Fibroblast of upper back skin (primary cell): Measurements from ENCODE around the gene COL4A2.

Experiments
- DNase-seq: peaks from one replicate; pipeline ENCODE4 v3.0.0-alpha.2; 2013

COL4A2 gene

DNA sequence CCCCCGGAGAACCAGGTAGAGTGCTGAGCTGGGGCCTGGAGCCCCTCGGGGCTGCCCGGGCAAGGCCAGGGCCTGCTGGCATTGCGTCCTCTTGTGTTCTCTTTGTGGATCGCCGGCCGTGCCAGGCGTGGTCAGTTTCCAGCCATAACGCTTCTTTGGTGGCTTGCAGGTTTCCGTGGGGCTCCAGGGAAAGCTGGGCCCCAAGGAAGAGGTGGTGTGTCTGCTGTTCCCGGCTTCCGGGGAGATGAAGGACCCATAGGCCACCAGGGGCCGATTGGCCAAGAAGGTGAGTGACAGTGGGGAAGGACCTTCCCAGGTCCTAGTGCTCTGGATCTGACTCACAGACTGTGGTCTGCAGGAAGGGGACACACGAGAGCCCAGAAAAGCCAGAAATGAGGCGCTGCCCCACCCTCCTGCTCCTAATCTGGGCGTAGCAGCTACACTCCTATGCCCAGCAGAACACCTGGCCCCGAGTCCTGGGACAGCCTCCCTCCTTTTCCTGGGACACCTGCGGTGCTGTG lies 197.0 kb downstream of the COL4A2 start:
- DNase-seq, result no peak

DNA sequence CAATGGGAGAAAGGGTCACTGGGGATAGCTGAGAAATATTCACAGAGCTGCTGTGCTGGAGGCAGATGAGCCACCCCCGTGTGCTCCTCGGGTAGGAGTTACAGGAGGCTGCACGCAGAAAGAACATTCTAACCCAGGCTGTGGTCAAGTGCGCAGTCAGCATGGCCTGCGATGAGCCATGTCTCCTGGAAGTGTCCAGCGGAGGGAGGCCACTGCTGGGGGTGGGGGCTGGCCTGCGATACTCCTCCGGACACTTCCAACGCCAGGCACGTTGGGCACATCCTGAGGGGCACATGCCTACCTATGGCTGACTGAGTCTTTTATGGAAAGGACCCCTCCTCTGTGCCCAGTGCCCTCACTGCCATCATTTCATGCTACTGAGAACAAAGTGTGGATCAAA lies 198.5 kb downstream of the COL4A2 start:
- DNase-seq, result no peak

DNA sequence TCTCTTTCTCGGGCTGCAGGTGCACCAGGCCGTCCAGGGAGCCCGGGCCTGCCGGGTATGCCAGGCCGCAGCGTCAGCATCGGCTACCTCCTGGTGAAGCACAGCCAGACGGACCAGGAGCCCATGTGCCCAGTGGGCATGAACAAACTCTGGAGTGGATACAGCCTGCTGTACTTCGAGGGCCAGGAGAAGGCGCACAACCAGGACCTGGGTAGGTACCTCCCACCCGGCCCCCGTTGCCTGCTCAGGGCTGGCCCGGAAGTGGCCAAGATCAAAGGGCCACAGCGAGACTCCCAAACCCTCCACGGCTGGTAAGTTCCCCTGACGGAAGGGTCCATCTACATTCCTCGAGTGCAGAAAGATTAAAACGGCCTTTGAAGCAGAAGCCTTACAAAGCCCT lies 199.3 kb downstream of the COL4A2 start:
- DNase-seq, result no peak

DNA sequence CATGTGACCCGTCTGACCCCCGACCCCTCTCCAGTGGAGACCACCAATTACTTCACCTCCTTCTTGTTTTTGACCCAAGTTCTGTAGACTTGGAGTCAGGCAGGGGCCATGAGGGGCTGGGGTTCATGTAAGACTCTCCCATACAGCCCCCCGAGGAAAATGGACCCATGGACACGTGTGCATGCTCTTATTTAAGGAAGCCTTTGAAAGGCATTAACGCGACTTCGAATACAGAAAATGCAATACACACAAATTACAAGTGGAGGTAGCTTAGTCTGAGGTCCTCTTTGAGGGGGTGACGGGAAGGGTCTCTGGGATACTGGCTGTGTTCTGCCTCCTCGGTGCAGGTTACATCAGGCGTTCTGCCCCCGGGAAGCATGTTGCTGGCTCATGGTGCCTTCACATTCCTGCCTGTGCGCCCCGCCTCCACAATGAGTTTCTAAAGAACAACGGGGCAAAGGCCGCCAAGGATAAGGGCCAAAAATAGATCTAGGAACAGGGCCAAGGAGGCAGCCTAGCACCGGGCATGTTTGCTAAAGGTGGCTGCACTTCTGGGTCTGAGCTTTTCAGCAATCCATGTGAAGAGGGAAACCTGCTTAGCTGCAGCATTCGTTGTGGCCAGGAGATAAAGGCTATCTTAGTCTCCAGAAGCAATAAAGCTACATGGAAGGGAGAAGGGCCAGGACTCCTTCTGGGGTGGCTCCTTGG lies 199.9 kb downstream of the COL4A2 start:
- no peak for DNase-seq

DNA sequence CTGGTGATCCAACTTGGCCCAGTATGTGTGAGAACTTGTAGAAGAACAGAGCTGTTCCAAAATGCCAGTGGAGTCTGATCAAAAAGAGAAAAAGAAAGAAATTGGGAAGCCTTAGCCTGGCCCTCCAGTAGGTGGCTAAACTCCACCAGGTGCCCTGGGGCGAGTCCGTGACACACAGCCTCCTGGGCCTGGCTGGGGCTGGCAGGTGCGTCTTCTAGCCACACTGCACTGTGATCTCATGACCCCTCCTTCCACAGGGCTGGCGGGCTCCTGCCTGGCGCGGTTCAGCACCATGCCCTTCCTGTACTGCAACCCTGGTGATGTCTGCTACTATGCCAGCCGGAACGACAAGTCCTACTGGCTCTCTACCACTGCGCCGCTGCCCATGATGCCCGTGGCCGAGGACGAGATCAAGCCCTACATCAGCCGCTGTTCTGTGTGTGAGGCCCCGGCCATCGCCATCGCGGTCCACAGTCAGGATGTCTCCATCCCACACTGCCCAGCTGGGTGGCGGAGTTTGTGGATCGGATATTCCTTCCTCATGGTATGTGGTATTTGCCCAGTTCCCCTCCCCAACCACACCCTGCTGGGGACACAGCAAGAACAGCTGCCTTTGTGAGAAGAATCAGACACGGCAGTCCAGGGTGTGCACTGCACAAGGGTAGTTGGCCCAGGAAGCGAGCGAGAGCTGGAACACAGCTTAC lies 200.7 kb downstream of the COL4A2 start:
- DNase-seq, result no peak

DNA sequence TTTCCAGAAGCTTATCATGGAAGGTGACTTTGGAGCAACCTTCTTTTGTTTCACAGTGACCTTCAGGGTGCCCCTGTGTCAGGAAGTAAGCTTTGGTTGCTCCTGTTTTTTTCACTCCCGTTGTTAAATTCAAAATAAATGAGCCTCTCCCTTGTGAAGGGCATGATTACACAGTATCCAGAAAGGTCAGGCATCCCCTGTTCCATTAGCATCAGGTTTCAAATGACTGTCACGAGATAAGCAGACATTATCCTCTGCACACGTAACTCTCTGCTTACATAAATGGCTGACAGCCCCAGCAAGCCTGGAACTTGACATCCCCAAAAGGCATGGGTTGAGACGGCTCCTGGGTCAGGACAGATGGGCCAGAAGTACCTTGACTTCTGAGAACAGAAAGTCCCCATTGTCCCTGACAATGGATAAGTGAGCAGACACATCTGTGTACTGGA lies 202.4 kb downstream of the COL4A2 start:
- no peak for DNase-seq

DNA sequence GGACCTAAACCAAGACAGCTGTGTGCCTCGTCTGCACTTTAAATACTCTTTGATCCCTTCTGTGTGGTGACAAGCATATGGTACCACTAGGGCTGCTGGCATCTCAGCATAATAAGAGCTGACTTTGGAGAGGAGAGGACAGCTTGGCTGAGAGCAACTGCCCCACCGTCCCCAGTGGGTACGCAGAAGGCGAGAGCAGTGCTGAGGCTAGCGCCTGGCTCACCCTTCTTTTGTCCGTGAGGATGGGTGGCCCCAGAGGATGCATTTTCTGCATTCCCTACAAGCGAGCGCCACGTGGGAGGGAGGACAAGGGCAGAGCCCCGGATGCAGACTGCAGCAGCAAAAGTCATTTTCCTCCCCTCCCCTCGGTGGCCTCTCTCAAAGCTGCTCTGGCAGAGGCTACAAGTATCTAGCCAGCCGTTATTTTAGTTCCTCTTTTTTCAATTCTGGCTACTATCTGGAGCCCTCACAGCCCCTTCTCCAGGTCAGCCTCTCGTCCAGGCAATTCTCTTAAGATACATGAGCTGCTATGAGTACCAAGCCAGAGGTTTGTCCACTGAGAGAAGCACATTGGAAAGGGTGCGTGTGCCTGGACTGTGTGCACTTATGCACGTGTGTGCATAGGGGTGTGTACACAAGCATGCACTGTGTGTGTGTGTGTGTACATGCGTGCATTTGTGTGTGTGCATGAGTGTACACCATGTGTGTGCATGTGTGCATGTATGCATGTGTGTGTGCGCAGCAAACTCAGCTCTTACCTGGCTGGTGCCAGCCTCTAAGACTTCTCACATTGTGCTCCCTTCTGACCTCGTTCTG lies 203.1 kb downstream of the COL4A2 start:
- peak; percentile 24 for DNase-seq

DNA sequence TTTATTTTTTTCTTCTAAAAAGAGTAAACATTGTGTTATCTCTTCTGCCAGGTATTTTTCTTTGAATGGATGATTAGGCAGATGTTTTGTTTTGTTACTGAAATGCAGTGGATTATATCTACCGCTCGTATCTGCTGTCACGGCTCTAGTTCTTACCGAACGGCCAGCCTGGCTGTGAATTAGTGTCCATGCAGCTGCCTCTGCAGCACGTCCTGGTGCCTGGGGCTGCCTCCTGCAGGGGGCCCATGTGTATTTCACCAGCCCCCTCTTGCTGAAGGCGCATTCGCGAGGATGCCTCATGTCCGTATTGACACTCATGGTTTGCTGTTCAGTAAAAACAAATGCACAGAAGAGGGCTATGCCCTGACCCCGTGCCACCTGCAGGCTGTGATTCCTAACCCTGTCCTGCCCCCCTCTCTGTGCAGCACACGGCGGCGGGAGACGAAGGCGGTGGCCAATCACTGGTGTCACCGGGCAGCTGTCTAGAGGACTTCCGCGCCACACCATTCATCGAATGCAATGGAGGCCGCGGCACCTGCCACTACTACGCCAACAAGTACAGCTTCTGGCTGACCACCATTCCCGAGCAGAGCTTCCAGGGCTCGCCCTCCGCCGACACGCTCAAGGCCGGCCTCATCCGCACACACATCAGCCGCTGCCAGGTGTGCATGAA lies 204.6 kb downstream of the COL4A2 start:
- no peak for DNase-seq

DNA sequence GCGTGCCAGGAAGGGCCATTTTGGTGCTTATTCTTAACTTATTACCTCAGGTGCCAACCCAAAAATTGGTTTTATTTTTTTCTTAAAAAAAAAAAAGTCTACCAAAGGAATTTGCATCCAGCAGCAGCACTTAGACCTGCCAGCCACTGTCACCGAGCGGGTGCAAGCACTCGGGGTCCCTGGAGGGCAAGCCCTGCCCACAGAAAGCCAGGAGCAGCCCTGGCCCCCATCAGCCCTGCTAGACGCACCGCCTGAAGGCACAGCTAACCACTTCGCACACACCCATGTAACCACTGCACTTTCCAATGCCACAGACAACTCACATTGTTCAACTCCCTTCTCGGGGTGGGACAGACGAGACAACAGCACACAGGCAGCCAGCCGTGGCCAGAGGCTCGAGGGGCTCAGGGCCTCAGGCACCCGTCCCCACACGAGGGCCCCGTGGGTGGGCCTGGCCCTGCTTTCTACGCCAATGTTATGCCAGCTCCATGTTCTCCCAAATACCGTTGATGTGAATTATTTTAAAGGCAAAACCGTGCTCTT lies 205.2 kb downstream of the COL4A2 start:
- no peak for DNase-seq

DNA sequence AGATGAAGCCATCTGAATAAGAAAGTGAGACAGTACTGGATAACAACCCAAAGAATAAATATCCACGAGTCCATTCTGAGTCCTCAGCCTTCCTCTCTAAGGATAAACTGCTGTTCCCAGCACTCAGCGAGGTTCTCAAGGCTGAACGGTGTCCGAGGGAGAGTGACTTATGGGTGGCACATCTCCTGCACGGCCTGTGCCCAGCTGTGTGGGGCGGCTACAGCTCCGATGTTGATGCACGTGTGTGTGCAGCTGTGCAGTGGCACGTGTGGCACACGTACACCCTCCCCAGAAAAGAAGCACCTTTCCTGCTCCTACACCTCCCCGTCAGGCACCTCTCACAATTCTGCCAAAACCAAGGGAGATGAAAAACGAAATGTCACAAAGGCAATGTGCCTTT lies 209.4 kb downstream of the COL4A2 start:
- no peak for DNase-seq

DNA sequence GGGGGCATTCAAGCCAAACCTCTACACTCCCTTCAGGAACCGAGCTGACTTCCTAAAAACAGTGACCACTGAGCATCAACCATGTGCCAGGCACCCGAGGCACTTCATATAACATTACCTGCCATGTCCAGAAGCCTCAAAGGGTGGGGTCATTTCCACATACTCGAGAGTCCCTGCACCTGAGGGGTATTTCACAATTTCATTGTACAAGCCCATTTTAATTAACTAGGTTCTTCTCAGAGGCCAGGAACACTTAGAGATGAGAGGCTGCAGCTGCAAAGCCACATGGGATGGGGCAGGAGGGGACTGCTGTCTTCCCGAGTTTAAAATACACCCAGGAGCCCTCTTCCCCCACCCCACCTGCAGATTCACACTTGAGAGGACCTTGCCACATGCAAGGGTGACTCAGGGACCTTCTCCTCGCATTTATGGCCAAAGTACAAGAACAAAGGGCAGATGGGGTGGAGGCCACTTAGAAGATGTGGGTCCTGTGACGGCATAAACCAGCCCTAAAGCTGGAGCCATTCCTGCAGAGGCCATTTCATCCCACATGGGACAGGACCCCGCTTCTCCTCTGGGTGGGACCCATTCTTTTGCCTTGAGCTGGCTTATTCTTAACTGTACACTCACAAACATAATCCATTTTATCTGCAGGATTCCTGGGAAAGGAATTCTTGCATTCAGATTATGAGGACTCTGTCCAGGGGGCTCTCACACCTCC lies 210.6 kb downstream of the COL4A2 start:
- no peak for DNase-seq

DNA sequence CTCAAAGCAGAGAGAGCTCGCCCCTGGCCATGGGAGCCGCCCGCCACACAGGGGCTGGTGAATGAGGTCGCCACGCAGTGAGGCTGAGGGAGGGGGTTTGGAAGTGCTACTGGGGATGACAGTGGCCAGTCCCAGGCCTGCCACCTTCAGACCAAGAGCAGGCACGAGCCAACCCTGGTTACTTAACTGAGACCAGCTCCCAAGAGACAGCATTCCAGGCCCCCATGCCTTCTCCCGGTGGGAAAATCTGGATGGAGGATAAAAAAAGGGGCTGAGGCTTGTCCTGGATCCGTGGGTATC lies 211.1 kb downstream of the COL4A2 start:
- DNase-seq, result no peak

DNA sequence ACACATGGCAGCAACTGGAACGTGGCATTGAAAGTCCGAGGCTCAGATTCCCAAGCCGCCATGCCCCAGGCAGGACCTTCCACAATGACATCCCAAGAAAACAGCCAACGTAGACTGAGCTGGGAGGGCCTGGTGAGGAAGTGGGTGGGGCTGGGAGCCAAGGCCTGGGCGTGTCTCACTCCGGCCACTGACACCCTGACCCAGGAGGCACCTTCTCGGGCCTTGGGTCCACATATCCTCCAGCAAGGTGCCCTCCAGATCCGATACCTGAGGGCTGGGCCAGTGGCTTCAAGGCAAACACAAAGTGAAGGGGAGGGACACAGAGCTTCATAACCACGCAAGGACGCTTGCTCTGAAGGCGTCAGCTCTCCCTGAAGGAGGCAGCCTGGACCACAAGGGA lies 211.5 kb downstream of the COL4A2 start:
- no peak for DNase-seq

DNA sequence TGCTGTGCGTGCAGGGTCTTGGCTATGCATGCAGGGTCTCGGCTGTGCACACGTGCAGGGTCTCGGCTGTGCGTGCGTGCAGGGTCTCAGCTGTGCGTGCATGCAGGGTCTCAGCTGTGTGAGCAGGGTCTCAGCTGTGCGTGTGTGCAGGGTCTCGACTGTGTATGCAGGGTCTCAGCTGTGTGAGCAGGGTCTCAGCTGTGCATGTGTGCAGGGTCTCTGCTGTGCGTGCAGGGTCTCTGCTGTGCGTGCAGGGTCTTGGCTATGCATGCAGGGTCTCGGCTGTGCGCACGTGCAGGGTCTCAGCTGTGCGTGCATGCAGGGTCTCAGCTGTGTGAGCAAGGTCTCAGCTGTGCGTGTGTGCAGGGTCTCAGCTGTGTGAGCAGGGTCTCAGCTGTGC lies 212.0 kb downstream of the COL4A2 start:
- no peak for DNase-seq

DNA sequence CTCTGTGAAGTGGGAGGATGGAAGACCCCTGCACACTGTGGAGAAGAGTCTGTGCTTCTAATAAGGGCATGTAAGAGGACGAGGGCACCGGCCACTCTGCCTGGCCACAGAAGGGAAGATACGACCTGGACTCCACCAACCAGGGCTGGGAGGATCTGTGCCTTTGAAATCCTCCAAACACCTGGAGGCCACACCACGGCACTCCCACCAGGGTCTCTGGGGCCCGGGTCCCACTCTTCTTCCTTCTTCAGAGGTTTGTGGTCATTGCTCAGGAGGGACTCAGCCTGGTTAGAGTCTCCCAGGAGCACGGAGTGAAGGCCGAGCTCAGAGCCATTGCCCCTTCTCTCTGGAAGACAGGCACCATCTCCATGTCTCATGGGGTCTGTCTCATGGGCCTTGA lies 212.4 kb downstream of the COL4A2 start:
- DNase-seq, result no peak

DNA sequence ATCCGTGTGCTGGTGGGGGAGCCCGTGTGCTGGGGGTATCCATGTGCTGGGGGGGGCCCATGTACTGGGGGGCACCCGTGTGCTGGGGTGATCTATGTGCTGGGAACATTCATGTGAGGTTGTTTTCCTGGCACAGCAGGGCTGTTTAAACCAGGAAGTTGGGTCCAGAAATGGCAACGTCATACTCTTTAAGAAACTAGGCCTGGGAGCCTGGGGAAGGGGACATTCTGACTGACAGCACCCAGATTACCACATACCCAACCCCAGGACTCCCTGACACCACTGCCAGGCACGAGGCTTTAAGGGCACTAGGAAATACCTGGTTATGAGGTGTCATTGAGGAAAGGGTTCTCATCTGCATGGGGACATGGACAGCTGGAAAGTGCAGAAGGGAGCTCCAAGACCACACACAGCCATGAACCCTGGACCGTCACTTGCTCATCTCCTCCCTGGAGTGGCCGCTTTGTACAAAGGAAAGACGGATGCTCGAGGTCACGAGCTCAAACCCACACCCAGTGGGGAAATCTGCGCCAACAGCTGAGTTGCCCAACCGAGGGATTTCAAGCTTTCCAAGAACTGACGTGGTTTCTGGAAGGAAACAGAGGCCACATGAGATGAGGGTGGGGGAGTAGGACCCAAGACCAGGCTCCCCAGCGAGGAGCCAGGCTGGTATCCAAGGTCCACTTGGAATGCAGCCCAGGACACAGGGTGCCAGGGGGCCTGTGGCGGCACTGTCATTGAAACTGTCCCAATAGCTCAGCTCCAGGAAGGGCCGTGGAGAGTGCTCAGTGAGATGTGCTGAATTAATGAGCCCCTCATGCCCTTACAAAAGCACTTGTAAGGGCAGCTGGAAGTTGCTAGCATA lies 213.6 kb downstream of the COL4A2 start:
- no peak for DNase-seq

DNA sequence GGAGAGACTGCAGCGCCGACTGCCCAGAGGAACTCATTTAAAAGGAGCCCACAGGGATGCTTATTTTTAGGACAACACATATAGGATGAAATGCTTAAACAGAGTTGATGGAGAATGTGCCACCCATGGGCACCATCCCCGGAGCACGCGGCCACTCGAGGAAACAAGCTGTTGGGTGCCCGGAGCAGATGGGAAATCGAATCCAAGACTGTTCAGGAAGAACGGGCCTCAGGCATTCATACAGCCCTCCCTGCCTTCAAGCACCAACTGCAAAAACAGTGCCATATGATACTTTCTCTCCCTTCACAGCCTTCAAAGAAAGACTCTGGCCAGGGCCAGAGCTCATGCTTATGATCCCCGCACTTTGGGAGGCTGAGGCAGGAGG lies 214.2 kb downstream of the COL4A2 start:
- DNase-seq, result no peak

DNA sequence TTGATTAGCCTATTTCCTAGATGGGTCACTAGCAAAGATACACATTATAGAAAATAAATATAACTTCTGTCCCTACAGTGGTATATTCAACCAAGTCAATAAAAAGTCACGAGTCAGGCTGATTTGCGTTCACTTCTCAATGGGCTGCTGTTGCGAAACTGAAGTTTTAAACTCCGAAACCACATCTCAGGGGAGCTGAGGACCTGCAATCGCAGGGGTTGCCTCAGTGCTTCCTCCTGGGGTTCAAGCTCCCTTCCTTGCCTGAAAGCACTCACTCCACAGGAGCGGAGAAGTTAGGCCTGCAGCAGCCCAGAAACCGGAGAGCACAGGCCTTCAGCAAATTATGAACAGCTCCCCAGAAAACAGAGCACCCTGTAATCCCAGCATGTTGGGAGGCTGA lies 214.9 kb downstream of the COL4A2 start:
- DNase-seq, result no peak

DNA sequence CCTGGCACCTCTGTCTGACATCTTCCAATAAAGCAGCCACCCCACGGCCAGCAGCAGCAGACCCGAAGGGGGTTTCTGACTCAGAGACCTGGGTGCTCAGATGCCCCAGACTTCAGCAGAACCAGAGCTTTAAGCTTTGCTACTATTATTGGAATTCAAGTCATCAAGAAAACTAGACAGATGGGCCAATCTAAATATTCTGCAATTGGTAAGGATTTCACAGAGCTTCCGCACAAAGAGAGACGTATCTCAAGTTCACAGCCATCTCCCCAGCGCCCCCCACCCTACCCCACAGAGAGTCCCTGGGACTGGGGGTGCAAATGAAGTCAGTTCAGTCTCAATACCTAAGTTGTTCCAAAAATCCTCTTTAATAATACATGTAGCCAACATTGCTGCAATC lies 215.6 kb downstream of the COL4A2 start:
- DNase-seq, result no peak

DNA sequence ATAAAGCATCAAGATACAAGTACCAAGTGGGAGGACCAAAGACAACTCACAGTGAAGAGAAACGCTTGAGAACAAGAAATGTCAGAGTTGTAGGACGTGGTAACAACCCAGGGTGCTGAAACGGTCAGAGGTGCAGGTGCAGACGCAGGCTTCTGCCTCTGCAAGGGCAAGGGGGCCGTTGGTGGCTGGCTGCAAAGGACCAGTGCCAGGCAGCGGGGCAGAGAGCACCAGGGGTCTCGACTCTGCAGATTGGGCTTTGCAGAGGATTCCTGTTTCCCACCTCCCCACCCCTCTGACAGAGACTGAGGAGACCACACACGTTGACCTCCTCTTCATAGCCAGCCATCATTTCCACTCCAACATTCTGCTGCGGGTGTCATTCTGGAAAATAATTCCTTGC lies 216.1 kb downstream of the COL4A2 start:
- no peak for DNase-seq

DNA sequence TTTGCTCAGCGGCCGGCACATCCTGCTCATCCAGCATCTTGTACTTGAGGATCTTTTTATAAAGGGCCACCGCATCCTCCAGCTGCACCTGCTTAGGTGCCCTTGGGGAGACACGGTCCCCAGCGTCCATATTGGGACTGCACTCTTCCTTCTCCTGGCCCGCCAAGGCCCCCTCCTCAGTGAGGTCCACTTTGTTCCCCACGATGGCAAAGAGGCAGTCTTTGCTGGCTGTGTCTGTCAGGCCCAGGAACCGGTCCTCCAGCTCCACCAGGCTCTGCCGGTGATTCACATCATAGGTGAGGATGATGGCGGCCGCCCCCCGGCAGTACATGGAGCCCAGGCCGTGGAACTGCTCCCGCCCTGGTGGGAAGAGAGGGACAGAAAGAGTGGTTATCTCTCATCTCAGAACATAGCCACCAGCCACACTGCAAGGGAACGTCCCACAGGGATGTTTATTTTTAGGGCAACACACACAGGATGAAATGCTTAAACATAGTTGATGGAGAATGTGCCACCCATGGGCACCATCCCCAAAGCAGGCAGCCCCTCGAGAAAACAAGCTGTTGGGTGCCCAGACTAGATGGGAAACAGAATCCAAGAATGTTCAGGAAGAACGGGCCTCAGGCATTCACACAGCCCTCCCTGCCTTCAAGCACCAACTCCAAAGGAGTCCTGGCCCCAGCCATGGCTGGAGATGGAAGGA lies 216.9 kb downstream of the COL4A2 start:
- DNase-seq, result no peak
